ENCODE measurements around the gene GDF2.

GDF2 gene

DNA sequence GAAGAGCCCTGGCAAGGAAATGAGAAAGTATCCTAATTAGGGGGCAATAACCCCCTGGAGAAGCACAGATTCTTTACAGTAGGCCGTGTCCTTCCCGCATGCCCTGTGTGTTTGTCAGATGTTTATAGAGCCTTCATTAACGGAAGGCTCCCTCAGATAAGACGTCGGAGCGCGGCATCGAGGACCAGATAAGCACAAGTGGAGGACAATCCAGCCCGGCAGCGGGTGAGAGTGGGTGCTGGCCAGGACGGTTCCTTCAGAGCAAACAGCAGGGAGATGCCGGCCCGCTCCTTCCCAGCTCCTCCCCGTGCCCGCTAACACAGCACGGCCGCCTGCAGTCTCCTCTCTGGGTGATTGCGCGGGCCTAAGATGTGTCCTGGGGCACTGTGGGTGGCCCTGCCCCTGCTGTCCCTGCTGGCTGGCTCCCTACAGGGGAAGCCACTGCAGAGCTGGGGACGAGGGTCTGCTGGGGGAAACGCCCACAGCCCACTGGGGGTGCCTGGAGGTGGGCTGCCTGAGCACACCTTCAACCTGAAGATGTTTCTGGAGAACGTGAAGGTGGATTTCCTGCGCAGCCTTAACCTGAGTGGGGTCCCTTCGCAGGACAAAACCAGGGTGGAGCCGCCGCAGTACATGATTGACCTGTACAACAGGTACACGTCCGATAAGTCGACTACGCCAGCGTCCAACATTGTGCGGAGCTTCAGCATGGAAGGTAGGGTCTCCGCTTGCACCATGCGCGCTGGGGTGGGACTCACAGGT is at the start of gene GDF2:
Gene GDF2 (plus strand): TSS at position 155 of the 762 bp plus-strand sequence. CDS start 215 bp downstream, at position 370.
- DNase-seq (ENCODE audit: low read depth in 2 of 2): no peak

GRCh38 chr10:47276071-47276470 is 46.2 kb upstream of the GDF2 start:
- no peak for DNase-seq (ENCODE audit: low read depth in 2 of 2)

DNA sequence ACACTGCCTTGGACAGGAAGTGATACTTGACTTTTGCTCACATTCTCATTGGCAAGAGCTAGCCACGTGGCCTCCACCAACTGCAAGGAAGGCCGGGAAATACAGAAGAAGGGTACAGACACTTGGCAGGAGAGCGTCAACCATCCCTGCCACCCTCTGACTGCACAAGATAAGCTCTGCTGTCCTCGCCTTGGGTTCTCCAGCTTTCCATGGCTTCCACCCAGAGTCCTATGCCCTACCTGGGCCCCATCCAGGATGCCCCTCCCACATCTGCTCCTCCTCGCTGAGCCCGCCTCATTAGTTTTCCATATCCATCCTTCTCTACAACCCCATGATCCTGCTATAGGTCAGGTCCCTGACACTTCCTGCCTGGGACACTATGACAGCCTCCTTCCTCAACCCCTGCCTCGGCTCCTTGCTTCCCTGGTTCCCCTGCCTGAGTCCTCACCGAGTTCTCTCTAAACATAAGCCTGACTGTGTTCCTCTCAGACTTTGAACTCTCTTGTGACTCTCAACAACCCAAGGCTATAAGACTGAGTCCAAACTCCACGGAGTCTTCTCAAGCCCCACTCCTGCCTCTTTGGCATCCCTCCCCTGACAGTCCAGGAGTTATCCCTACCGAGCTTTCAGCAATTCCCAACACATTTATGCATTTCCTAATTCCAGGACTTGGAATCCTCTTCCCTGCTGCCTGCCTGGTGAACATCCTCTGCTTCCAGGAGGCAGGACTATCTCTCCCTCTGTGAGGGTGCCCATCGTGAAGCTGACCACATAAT is 45.5 kb upstream of the GDF2 start:
- no peak for DNase-seq (ENCODE audit: low read depth in 2 of 2)

- no peak for DNase-seq (ENCODE audit: low read depth in 2 of 2)
These were observed 44.7 kb upstream of the GDF2 start for GRCh38 chr10:47277352-47278151.

DNA sequence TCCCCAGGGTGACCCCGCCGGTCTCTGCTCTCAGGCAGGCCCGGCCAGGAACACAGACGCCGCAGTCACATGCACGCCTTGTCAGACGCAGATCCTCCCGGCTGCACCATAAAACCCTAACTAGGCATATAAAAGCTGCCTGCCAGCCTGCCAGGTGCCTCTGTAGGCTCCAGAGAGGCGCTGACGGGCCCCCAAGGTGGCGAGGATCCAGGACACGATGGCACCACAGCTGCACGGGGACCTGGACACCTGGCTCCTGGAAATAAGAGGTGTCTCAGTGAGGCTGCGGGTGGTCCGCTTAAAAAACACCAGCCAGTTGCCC is 44.1 kb upstream of the GDF2 start:
- no peak for DNase-seq (ENCODE audit: low read depth in 2 of 2)

- DNase-seq (ENCODE audit: low read depth in 2 of 2): no peak
These were observed 43.5 kb upstream of the GDF2 start for GRCh38 chr10:47278720-47279119.

- no peak for DNase-seq (ENCODE audit: low read depth in 2 of 2)
These were observed 43.0 kb upstream of the GDF2 start for GRCh38 chr10:47279276-47279675.

DNA sequence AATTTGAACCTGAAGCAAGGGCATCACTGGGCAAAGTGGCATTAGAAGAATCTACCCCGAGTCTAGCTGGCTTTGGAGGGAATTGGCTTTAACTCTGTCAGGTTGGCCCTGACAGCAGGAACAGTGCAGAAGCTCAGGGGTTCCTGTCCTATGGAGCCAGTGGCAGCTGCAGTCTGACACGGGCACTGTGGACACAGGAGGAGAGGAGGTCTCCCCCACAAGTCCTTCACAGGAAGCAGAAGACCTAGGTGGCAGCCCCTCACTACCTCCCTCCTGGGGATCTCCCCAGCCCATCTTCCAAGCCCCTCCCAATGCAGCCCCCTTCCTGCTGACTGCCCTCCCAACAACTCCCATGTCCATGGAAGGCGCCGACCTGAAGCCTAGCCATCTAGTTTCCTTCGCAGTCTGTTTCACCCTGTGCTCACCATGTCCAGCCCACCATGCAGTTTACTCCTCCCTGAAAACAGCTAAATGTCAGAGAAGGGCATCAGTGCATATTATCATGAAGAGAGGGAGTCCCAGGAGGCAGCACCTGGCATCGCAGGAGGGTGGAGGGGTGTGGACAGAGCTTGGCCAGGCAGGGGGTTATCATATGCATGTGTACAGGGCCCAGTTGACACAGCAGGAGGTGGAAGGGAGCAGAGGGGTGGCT is 40.1 kb upstream of the GDF2 start:
- DNase-seq (ENCODE audit: low read depth in 2 of 2): no peak

- no peak for DNase-seq (ENCODE audit: low read depth in 2 of 2)
These were observed 39.6 kb upstream of the GDF2 start for GRCh38 chr10:47282657-47283018.

DNA sequence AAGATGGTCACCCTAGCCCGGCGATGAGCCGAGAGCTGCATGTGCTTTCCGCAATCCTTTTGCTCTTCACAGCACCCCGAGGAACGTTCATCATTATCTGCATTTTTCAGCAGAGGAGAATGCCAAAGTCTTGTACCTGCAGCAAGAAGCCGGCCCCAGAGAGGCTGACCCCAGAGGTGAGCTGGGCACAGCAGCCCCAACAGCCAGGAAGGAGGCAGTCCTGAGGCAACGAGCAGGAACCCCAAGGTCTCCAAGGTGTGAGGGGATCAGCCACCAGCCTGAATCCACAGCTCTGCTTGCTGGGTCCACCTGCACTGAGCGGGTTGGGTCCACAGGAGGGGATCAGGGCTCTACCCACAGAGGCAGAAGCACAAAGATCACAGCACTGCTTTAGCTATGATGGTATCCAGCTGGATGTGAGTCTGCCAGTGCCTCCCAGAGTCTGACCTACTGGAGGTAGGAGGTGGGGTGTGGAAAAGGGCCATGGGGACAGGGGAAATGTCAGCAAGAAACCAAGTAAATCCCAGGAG is 39.1 kb upstream of the GDF2 start:
- DNase-seq (ENCODE audit: low read depth in 2 of 2): no peak

GRCh38 chr10:47283848-47284247 is 38.4 kb upstream of the GDF2 start:
- no peak for DNase-seq (ENCODE audit: low read depth in 2 of 2)

GRCh38 chr10:47285381-47286115 is 36.7 kb upstream of the GDF2 start:
- DNase-seq (ENCODE audit: low read depth in 2 of 2): no peak

GRCh38 chr10:47286116-47286505 is 36.1 kb upstream of the GDF2 start:
- no peak for DNase-seq (ENCODE audit: low read depth in 2 of 2)

DNA sequence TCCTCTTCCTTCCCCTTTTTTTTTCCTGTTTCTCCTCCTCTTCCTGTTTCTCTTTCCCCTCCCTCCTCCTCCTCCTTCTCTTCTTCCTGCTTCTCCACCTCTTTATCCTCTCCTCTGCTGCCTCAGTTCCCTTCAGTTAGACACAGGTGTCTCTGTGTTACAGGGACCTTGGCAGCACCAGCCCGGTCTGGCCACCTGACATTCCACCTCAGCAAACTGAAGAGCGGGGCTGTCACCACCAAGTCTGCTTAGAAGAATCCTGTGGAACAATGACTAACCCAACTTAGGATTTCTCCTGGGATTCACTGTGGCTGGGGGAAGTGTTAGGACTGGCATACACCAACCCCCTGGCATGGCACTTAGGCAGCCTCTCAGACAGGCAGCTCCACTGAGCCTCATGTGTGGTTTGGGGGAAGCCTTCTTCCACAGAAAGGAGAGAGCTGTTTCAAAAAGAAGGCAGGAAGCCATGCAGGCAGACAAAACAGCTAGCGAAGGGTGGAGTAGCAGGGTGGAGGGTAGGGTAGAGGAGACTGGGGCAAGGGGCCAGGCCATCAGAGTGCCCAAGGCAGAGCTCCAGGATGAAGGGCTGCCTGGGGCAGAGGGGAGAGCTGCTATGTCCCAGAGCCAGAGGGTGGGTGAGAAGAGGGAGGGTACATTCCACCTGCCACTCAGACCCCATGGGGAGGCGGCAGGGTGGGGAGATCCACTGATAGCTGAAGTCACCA is 35.5 kb upstream of the GDF2 start:
- DNase-seq (ENCODE audit: low read depth in 2 of 2): no peak

DNA sequence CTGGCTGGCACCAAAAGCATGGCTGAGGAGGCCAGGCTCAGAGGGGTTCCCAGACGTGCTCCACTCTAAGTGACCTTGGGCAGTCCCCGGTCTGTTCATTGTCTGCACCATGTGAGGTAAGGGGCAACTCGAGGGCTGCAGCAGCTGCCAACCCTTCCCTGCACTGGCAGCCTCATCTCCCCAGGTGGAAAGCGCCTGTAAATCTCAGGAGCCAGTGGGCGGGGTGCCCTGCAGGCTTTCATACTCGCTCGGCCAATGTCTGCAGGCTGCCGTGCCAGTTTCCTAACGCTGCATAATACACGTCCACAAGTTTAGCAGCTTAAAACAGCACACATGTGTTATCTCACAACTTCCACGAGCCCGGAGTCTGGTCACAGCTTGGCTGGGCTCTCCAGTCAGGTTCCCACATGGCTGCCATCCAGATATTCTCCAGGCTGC is 34.9 kb upstream of the GDF2 start:
- no peak for DNase-seq (ENCODE audit: low read depth in 2 of 2)

- no peak for DNase-seq (ENCODE audit: low read depth in 2 of 2)
These were observed 34.4 kb upstream of the GDF2 start for GRCh38 chr10:47287805-47288204.

- DNase-seq (ENCODE audit: low read depth in 2 of 2): no peak
These were observed 34.0 kb upstream of the GDF2 start for GRCh38 chr10:47288236-47288635.

DNA sequence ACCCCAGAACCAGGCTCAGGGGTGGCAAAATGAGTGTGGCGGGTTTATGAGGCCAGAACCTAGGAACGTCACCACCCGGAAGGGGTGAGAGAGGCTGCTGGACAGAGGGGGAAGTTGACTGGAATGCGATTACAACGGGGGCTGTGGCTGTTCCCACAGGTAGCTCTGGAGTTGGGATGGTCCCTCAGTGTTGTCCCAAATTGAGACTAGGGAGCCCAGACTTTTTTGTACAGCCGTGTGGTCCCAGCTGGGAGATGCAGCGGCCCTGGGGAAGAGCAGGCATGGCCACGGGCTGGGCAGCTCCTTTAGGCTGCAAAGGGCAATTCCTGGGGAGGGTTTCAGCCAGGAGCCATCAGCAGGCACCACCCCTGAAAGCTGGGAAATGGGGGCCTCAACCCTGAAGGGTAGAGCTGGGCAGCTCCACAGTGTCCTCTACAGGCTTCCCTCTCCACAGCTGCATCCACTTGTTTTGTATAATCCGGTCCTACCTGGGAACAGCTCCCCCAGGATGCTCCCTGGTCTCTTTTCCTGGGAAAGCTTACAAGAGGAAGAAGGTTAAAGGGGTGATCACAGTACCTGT is 33.2 kb upstream of the GDF2 start:
- no peak for DNase-seq (ENCODE audit: low read depth in 2 of 2)

GRCh38 chr10:47289921-47290320 is 32.3 kb upstream of the GDF2 start:
- DNase-seq (ENCODE audit: low read depth in 2 of 2): no peak

DNA sequence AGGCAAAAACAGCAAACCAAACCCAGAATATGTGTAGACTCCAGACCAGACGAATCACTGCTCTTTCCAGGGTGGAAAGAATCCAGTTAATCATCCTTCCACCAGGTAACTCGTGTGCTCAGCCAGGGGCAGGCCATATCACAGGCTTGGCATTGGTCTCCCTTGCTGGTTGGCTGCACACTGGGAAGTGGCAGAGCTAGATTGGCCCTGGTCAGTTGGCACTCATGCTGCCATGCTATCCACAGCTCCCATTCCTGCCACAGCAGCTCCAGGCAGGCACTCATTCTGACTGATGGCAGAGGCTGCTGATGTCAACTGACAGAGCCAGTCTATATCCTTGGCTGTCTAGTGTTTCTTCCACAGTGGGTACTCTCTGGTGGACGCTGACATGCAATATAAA is 31.9 kb upstream of the GDF2 start:
- no peak for DNase-seq (ENCODE audit: low read depth in 2 of 2)

All from stimulated activated CD4-positive, alpha-beta T cell treated with anti-CD3 and anti-CD28 coated beads, Interleukin-15, amount 100 ng/mL, for 48 hours (primary cell).